NT2/D1 (cell line): ENCODE data around the gene LORICRIN.

Experiments used
- YY1 ChIP-seq: IDR thresholded peaks from 2 replicates; pipeline ENCODE4 v1.6.1; 2011; ENCODE audit not compliant: insufficient read length, insufficient read depth
- ZNF274 ChIP-seq: IDR thresholded peaks from 2 replicates; pipeline ENCODE4 v1.6.1; 2011; ENCODE audit warnings: mild to moderate bottlenecking, low read depth, low read length

DNA sequence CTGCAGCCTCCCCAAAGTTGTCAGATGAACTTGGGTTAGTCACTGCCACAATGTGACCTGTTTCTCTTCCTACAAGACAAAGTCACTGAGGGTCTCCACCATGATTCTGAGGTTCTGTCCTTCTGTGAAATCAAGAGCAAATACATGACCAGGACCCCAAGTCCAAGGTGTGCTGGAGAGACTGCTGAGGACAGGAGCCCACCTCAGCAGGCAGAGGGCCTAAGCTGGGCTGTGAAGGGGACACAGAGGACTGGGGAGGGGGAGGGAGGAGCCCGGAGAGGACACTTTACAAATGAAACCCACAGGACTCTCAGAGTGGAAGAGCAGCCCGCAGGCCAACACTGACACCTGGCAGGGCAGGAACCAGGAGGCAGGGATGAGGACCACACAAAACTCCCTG is 50.0 kb downstream of the LORICRIN start:
- TF ChIP-seq YY1, result no peak
- TF ChIP-seq ZNF274, result no peak
